WTC11 (cell line): ENCODE results near the gene LAMB4. TPM values are rescaled to one million over a fixed set of nuclear protein-coding genes. Genes with fewer than 3 reads are reported as not detected.

Source experiments
- ATAC-seq: fragments of 200-7000 bp; cut with Tn5 transposase; 2 replicates; pipeline ENCODE4 v1.10.0; 2021; ENCODE audit warnings: mild to moderate bottlenecking, moderate library complexity
- CTCF ChIA-PET: fragments of 300-600 bp; sonication (Branson Sonifier 250); formaldehyde crosslinking; loops from one replicate; lab custom pipeline; 2021; ENCODE audit warnings: antibody characterized with exemption; lab: Charles Lee
- POLR2A ChIA-PET: fragments of 350-600 bp; sonication (Branson Sonifier 250); formaldehyde crosslinking; loops from one replicate; lab custom pipeline; 2021; ENCODE audit warnings: antibody characterized with exemption; lab: Charles Lee
- DNase-seq: peaks from one replicate; pipeline ENCODE4 v3.0.0; 2021; ENCODE audit warnings: low spot score
- H3K27ac Mint-ChIP-seq: 2 replicates; pipeline ENCODE4 v1.8.0; 2021; ENCODE audit warnings: mixed read lengths
- H3K27me3 Mint-ChIP-seq: 2 replicates; pipeline ENCODE4 v1.8.0; 2021; ENCODE audit warnings: low read depth, mild to moderate bottlenecking, moderate library complexity, mixed read lengths
- H3K36me3 Mint-ChIP-seq: 2 replicates; pipeline ENCODE4 v1.8.0; 2021; ENCODE audit warnings: mixed read lengths
- H3K4me1 Mint-ChIP-seq: 2 replicates; pipeline ENCODE4 v1.8.0; 2022; ENCODE audit warnings: mixed read lengths
- H3K4me3 Mint-ChIP-seq: 2 replicates; pipeline ENCODE4 v1.8.0; 2021; ENCODE audit warnings: mild to moderate bottlenecking, moderate library complexity, mixed read lengths
- H3K9me3 Mint-ChIP-seq: 2 replicates; pipeline ENCODE4 v1.8.0; 2021; ENCODE audit warnings: mixed read lengths
- AFF4 ChIP-seq: sonication (generic); formaldehyde crosslinking; IDR thresholded peaks from 2 replicates; pipeline ENCODE4 v1.8.1; 2023; ENCODE audit warnings: mild to moderate bottlenecking, missing genetic modification reagents, borderline replicate concordance
- ATF1 ChIP-seq: sonication (generic); formaldehyde crosslinking; IDR thresholded peaks from 2 replicates; pipeline ENCODE4 v1.8.1; 2023; ENCODE audit warnings: mild to moderate bottlenecking, moderate library complexity, missing genetic modification reagents
- CREB1 ChIP-seq: sonication (generic); formaldehyde crosslinking; IDR thresholded peaks from 2 replicates; pipeline ENCODE4 v1.8.0; 2023; ENCODE audit warnings: mild to moderate bottlenecking, missing genetic modification reagents
- CREM ChIP-seq: sonication (generic); formaldehyde crosslinking; IDR thresholded peaks from 2 replicates; pipeline ENCODE4 v1.8.1; 2022; ENCODE audit warnings: mild to moderate bottlenecking, missing genetic modification reagents, moderate library complexity
- GABPB1 ChIP-seq: sonication (generic); formaldehyde crosslinking; IDR thresholded peaks from 2 replicates; pipeline ENCODE4 v1.8.1; 2023; ENCODE audit warnings: mild to moderate bottlenecking, missing genetic modification reagents
- GRHL2 ChIP-seq: fragments of 250-450 bp; sonication (Bioruptor Pico); IDR thresholded peaks from 2 replicates; pipeline ENCODE4 v1.8.0; 2022; ENCODE audit warnings: mild to moderate bottlenecking, moderate library complexity; ENCODE audit not compliant: insufficient replicate concordance, severe bottlenecking
- MAX ChIP-seq: sonication (generic); formaldehyde crosslinking; IDR thresholded peaks from 2 replicates; pipeline ENCODE4 v1.8.0; 2022; ENCODE audit warnings: mild to moderate bottlenecking, missing genetic modification reagents
- NR2C2 ChIP-seq: sonication (generic); formaldehyde crosslinking; IDR thresholded peaks from 2 replicates; pipeline ENCODE4 v1.8.0; 2022; ENCODE audit warnings: mild to moderate bottlenecking, missing genetic modification reagents
- PRRX2 ChIP-seq: fragments of 250-450 bp; sonication (Bioruptor Pico); IDR thresholded peaks from 2 replicates; pipeline ENCODE4 v1.8.0; 2021; ENCODE audit warnings: mild to moderate bottlenecking
- TP53 ChIP-seq: sonication (generic); formaldehyde crosslinking; IDR thresholded peaks from 2 replicates; pipeline ENCODE4 v1.8.1; 2023; ENCODE audit warnings: mild to moderate bottlenecking, missing genetic modification reagents
- ZNF317 ChIP-seq: sonication (generic); formaldehyde crosslinking; IDR thresholded peaks from 2 replicates; pipeline ENCODE4 v1.8.1; 2023; ENCODE audit warnings: low read depth, mild to moderate bottlenecking, moderate library complexity, missing genetic modification reagents, borderline replicate concordance
- ZNF416 ChIP-seq: fragments of 250-450 bp; sonication (Bioruptor Pico); IDR thresholded peaks from 2 replicates; pipeline ENCODE4 v1.9.0; 2021; ENCODE audit warnings: mild to moderate bottlenecking, inconsistent platforms
- total RNA-seq: library from RNA; stranded (reverse); gene quantifications from 3 replicates; pipeline ENCODE4 v1.2.3, GENCODE V29; 2021
- TF ChIP-seq, protein P1 (sequence below): sonication (generic); formaldehyde crosslinking; IDR thresholded peaks from 2 replicates; pipeline ENCODE4 v1.8.1; 2022; ENCODE audit warnings: missing genetic modification reagents, borderline replicate concordance
- TF ChIP-seq, protein P2 (sequence below): sonication (generic); formaldehyde crosslinking; IDR thresholded peaks from 2 replicates; pipeline ENCODE4 v1.8.1; 2022; ENCODE audit warnings: low read depth, mild to moderate bottlenecking, moderate library complexity, missing genetic modification reagents, borderline replicate concordance
- TF ChIP-seq, protein P3 (sequence below): fragments of 250-450 bp; sonication (Bioruptor Pico); IDR thresholded peaks from 2 replicates; pipeline ENCODE4 v1.9.0; 2021; ENCODE audit warnings: mild to moderate bottlenecking

Gene LAMB4
- total RNA-seq, 1 experiment from 2014 or later = not detected

DNA sequence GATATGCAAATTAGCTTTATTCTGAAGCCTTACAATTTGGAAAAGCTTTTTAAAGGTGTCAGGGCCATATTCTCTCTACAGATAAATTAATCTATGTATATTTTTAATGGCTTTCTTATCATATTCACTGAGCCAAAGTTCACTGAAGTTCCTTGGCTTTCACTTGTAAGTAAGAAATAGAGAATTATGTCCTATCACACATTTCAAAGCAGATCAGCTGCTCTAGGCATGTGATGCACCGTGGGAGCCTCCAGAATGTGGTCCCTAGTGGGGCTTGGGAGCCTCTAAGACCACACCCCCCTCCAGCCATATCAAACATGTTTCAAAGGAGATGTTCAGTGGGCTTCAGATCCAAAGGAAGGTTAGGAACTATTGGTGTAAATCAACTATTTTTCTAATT is 51.5 kb downstream of the LAMB4 start:
- ATAC-seq = no peak
- no peak overlapping the region for H3K27ac Mint-ChIP-seq
- H3K36me3 Mint-ChIP-seq = peaks cover 7% of the 10 kb centered on the region
- H3K4me1 Mint-ChIP-seq = peaks cover 19% of the 10 kb centered on the region
- POLR2A ChIA-PET = no interaction called here
- no peak overlapping the region for H3K4me3 Mint-ChIP-seq
- CTCF ChIA-PET = no interaction called here
- no peaks in the 10 kb centered on the region for H3K27me3 Mint-ChIP-seq
- H3K9me3 Mint-ChIP-seq = peaks cover 9% of the 10 kb centered on the region
- no peak for DNase-seq
- TF ChIP-seq GABPB1 (CRISPR knock-in tag) = no peak
- TF ChIP-seq ATF1 (CRISPR knock-in tag) = no peak
- no peak for TF ChIP-seq ZNF317
- TF ChIP-seq, protein P1, sequence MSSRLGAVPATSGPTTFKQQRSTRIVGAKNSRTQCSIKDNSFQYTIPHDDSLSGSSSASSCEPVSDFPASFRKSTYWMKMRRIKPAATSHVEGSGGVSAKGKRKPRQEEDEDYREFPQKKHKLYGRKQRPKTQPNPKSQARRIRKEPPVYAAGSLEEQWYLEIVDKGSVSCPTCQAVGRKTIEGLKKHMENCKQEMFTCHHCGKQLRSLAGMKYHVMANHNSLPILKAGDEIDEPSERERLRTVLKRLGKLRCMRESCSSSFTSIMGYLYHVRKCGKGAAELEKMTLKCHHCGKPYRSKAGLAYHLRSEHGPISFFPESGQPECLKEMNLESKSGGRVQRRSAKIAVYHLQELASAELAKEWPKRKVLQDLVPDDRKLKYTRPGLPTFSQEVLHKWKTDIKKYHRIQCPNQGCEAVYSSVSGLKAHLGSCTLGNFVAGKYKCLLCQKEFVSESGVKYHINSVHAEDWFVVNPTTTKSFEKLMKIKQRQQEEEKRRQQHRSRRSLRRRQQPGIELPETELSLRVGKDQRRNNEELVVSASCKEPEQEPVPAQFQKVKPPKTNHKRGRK (CRISPR knock-in tag) = no peak
- no peak for TF ChIP-seq NR2C2
- no peak for TF ChIP-seq CREB1
- no peak for TF ChIP-seq MAX
- TF ChIP-seq, protein P2, sequence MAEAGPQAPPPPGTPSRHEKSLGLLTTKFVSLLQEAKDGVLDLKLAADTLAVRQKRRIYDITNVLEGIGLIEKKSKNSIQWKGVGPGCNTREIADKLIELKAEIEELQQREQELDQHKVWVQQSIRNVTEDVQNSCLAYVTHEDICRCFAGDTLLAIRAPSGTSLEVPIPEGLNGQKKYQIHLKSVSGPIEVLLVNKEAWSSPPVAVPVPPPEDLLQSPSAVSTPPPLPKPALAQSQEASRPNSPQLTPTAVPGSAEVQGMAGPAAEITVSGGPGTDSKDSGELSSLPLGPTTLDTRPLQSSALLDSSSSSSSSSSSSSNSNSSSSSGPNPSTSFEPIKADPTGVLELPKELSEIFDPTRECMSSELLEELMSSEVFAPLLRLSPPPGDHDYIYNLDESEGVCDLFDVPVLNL (CRISPR knock-in tag) = no peak
- TF ChIP-seq GRHL2 (CRISPR knock-in tag) = no peak
- TF ChIP-seq CREM (CRISPR knock-in tag) = no peak
- TF ChIP-seq PRRX2 (CRISPR knock-in tag) = no peak
- TF ChIP-seq, protein P3, sequence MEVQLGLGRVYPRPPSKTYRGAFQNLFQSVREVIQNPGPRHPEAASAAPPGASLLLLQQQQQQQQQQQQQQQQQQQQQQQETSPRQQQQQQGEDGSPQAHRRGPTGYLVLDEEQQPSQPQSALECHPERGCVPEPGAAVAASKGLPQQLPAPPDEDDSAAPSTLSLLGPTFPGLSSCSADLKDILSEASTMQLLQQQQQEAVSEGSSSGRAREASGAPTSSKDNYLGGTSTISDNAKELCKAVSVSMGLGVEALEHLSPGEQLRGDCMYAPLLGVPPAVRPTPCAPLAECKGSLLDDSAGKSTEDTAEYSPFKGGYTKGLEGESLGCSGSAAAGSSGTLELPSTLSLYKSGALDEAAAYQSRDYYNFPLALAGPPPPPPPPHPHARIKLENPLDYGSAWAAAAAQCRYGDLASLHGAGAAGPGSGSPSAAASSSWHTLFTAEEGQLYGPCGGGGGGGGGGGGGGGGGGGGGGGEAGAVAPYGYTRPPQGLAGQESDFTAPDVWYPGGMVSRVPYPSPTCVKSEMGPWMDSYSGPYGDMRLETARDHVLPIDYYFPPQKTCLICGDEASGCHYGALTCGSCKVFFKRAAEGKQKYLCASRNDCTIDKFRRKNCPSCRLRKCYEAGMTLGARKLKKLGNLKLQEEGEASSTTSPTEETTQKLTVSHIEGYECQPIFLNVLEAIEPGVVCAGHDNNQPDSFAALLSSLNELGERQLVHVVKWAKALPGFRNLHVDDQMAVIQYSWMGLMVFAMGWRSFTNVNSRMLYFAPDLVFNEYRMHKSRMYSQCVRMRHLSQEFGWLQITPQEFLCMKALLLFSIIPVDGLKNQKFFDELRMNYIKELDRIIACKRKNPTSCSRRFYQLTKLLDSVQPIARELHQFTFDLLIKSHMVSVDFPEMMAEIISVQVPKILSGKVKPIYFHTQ = no peak

DNA sequence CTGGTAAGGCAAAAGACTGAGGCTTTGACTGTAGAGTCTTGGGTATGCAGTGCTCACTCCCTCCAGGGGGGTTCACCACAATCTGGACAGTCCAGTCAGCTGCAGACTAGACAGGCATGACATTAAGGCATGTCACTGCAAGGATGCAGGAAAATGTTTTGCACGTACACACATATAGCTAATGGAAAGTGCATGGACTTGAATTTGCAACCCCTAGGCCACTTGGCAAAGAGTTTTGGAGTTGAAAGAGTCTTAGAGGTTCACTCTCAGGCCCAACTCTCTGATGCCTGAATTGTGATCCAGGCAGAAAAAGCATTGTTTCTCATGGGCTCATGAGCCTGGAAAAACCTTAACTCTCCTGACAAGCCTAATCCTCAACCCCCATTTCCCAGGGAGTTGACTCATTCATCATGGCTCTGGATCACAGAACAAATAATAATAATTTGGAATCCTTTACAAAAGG is 51.9 kb downstream of the LAMB4 start:
- CTCF ChIA-PET = no interaction called here
- peaks cover 19% of the 10 kb centered on the region for H3K4me1 Mint-ChIP-seq
- peaks cover 9% of the 10 kb centered on the region for H3K9me3 Mint-ChIP-seq
- ATAC-seq = no peak
- H3K4me3 Mint-ChIP-seq = no peak overlapping the region
- H3K27me3 Mint-ChIP-seq = no peaks in the 10 kb centered on the region
- DNase-seq = no peak
- TF ChIP-seq AFF4 (CRISPR knock-in tag) (no peak), ZNF416 (CRISPR knock-in tag) (no peak), TP53 (CRISPR knock-in tag) (no peak)
- TF ChIP-seq, all 79 proteins: peak for 0
- Mint-ChIP-seq H3K27ac (no peak overlapping the region), H3K36me3 (peaks cover 7% of the 10 kb centered on the region)
- POLR2A ChIA-PET = no interaction called here
